WI38 (cell line): Measurements from ENCODE around the gene SPDYC.

Experiments
- H3K4me3 ChIP-seq: 2 replicates; pipeline ENCODE4 v1.5.1; 2011; ENCODE audit warnings: low read depth, mild to moderate bottlenecking, control low read depth, low read length
- CTCF ChIP-seq: IDR thresholded peaks from 2 replicates; pipeline ENCODE4 v1.5.1; 2012; ENCODE audit warnings: low read depth, mild to moderate bottlenecking, control low read depth, low read length

Gene SPDYC

GRCh38 chr11:65208785-65209710 is 39.0 kb downstream of the SPDYC start:
- H3K4me3 ChIP-seq = no peak overlapping the region
- no peak for TF ChIP-seq CTCF

GRCh38 chr11:65209711-65210360 is 39.8 kb downstream of the SPDYC start:
- no peak overlapping the region for H3K4me3 ChIP-seq
- TF ChIP-seq CTCF = no peak

- no peak overlapping the region for H3K4me3 ChIP-seq
- no peak for TF ChIP-seq CTCF
These were observed 40.3 kb downstream of the SPDYC start for GRCh38 chr11:65210361-65210731.

GRCh38 chr11:65210748-65211147 is 40.7 kb downstream of the SPDYC start:
- TF ChIP-seq CTCF = no peak
- no peak overlapping the region for H3K4me3 ChIP-seq

GRCh38 chr11:65211293-65212105 is 41.5 kb downstream of the SPDYC start:
- no peak overlapping the region for H3K4me3 ChIP-seq
- no peak for TF ChIP-seq CTCF

- no peak for TF ChIP-seq CTCF
- no peak overlapping the region for H3K4me3 ChIP-seq
These were observed 42.3 kb downstream of the SPDYC start for GRCh38 chr11:65212226-65212801.
